Hepatic stellate cell (primary cell): ENCODE measurements around the gene FOXF2.

Source experiments
- DNase-seq: peaks from one replicate; pipeline ENCODE4 v3.0.0; 2011; ENCODE audit warnings: low spot score

Gene FOXF2

GRCh38 chr6:1379017-1379787 lies 10.2 kb upstream of the FOXF2 start:
- DNase-seq = no peak

GRCh38 chr6:1379788-1380147 lies 9.6 kb upstream of the FOXF2 start:
- no peak for DNase-seq

- no peak for DNase-seq
Measured at GRCh38 chr6:1380625-1381427, 8.6 kb upstream of the FOXF2 start.

GRCh38 chr6:1381481-1382330 lies 7.7 kb upstream of the FOXF2 start:
- peak; percentile 52 for DNase-seq

GRCh38 chr6:1382331-1382882 lies 7.0 kb upstream of the FOXF2 start:
- no peak for DNase-seq

GRCh38 chr6:1382883-1383728 lies 6.3 kb upstream of the FOXF2 start:
- no peak for DNase-seq

- DNase-seq = no peak
Measured at GRCh38 chr6:1383729-1384548, 5.4 kb upstream of the FOXF2 start.

- no peak for DNase-seq
Measured at GRCh38 chr6:1384549-1385128, 4.7 kb upstream of the FOXF2 start.

GRCh38 chr6:1385129-1386037 lies 4.0 kb upstream of the FOXF2 start:
- no peak for DNase-seq

- DNase-seq = no peak
Measured at GRCh38 chr6:1386038-1386709, 3.2 kb upstream of the FOXF2 start.

- no peak for DNase-seq
Measured at GRCh38 chr6:1387538-1387875, 1.9 kb upstream of the FOXF2 start.

GRCh38 chr6:1387876-1388629 lies 1.3 kb upstream of the FOXF2 start:
- no peak for DNase-seq

GRCh38 chr6:1388630-1389368 lies 577 bp upstream of the FOXF2 start:
- DNase-seq = no peak

GRCh38 chr6:1390133-1390945 lies 963 bp downstream of the FOXF2 start:
- DNase-seq = no peak

GRCh38 chr6:1390946-1391799 lies 1.8 kb downstream of the FOXF2 start:
- DNase-seq = no peak
